Gastrocnemius medialis (tissue), 4 donors: ENCODE results near the gene LILRA1. TPM values are rescaled to one million over a fixed set of nuclear protein-coding genes. Genes with fewer than 3 reads are reported as not detected.
"Not testable (repeated sequence)": the region's sequence is repeated elsewhere in the genome, so short reads cannot be mapped to it uniquely, and the experiment has no call there.

ENCODE experiments used
- ATAC-seq, 2 donors: fragments of 150-250 bp; one replicate each; pipeline ENCODE4 v1.9.1; 2016
- DNase-seq, 2 donors: peaks; one replicate each; pipeline ENCODE4 v3.0.0-alpha.2; 2019
- H3K27ac ChIP-seq, 4 donors: fragments of 200-600 bp; sonication (generic); 1 replicate in 1 of 4; 2 replicates in 3 of 4; pipeline ENCODE4 v1.5.1; 2016 to 2018; ENCODE audit warnings: mild to moderate bottlenecking in 2 of 4, moderate library complexity in 1 of 4
- H3K27me3 ChIP-seq, 3 donors: fragments of 200-600 bp; sonication (generic) in 2 of 3; 1 replicate in 1 of 3; 2 replicates in 2 of 3; pipeline versions ENCODE4 v1.5.1 to v1.6.0; 2016 to 2019; ENCODE audit warnings: mild to moderate bottlenecking in 1 of 3, moderate library complexity in 1 of 3
- H3K36me3 ChIP-seq, 2 donors: fragments of 200-600 bp; sonication (generic) in 1 of 2; one replicate each; pipeline ENCODE4 v1.5.1; 2017 to 2018
- H3K4me1 ChIP-seq, 2 donors: fragments of 200-600 bp; sonication (generic) in 1 of 2; one replicate each; pipeline ENCODE4 v1.5.1; 2016 to 2017; ENCODE audit warnings: mild to moderate bottlenecking in 2 of 2
- H3K4me3 ChIP-seq, 4 donors: fragments of 200-600 bp; sonication (generic) in 3 of 4; 1 replicate in 1 of 4; 2 replicates in 3 of 4; pipeline ENCODE4 v1.5.1; 2016 to 2019; ENCODE audit warnings: mild to moderate bottlenecking in 2 of 4
- H3K9me3 ChIP-seq, 3 donors: fragments of 200-600 bp; sonication (generic) in 2 of 3; 1 replicate in 1 of 3; 2 replicates in 2 of 3; pipeline ENCODE4 v1.5.1; 2016 to 2019
- POLR2A ChIP-seq, 2 donors: fragments of 450-650 bp; IDR thresholded peaks; one replicate each; pipeline ENCODE4 v1.6.1; 2017; ENCODE audit warnings: antibody characterized with exemption in 2 of 2, mild to moderate bottlenecking in 2 of 2, moderate library complexity in 2 of 2
- in situ Hi-C, 4 donors: fragments of 200-750 bp; cut with MboI; loops; one replicate each; pipeline versions ENCODE4 v1.15.0 to v1.8.0; 2017; ENCODE audit warnings: low sequenced_read_pairs in 4 of 4
- intact Hi-C: fragments of 100-400 bp; cut with DNase I; formaldehyde crosslinking; loops from one replicate; pipeline ENCODE4 v1.15.1; 2023; ENCODE audit warnings: low total_unique reads
- total RNA-seq, 4 donors: library from RNA; depleted of rRNA; stranded (reverse); fragments of >200 nt; gene quantifications; one replicate each; pipeline versions ENCODE4 v1.1.0 to v1.2.3, GENCODE V29; 2016
- TF ChIP-seq, protein P1 (sequence below), 5 experiments: fragments of 450-650 bp in 3 of 5; fragments of 200-600 bp in 2 of 5; sonication (generic) in 2 of 5; IDR thresholded peaks in 4 of 5; conservative IDR thresholded peaks in 1 of 5; 1 replicate in 4 of 5; 2 replicates in 1 of 5; pipeline ENCODE4 v1.5.1; 2016 to 2019; ENCODE audit warnings: antibody characterized with exemption in 5 of 5, mild to moderate bottlenecking in 3 of 5, moderate library complexity in 3 of 5

Gene LILRA1
- total RNA-seq, 4 donors from 2014 or later = 0.40 to 0.62 TPM; not detected in 2

- Histone ChIP-seq H3K27ac (no peak overlapping the region), H3K9me3 (peaks cover 0 to 5% (median 0%) of the 10 kb centered on the region in 3 donors), H3K4me3 (no peak overlapping the region), H3K4me1 (no peaks in the 10 kb centered on the region), H3K36me3 (no peaks in the 10 kb centered on the region), H3K27me3 (no peaks in the 10 kb centered on the region)
- DNase-seq (no peak), ATAC-seq (no peak)
- in situ Hi-C loops = no loop called here
- intact Hi-C loops = no loop called here
- no peak for TF ChIP-seq POLR2A (IDR thresholded peaks at IDR 0.05)
- TF ChIP-seq, protein P1, sequence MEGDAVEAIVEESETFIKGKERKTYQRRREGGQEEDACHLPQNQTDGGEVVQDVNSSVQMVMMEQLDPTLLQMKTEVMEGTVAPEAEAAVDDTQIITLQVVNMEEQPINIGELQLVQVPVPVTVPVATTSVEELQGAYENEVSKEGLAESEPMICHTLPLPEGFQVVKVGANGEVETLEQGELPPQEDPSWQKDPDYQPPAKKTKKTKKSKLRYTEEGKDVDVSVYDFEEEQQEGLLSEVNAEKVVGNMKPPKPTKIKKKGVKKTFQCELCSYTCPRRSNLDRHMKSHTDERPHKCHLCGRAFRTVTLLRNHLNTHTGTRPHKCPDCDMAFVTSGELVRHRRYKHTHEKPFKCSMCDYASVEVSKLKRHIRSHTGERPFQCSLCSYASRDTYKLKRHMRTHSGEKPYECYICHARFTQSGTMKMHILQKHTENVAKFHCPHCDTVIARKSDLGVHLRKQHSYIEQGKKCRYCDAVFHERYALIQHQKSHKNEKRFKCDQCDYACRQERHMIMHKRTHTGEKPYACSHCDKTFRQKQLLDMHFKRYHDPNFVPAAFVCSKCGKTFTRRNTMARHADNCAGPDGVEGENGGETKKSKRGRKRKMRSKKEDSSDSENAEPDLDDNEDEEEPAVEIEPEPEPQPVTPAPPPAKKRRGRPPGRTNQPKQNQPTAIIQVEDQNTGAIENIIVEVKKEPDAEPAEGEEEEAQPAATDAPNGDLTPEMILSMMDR (IDR thresholded peaks at IDR 0.05 in 4 of 5, conservative IDR thresholded peaks at IDR 0.05 in 1 of 5) = no peak
Measured at GRCh38 chr19:54560881-54561385, 32.5 kb upstream of the LILRA1 start.

DNA sequence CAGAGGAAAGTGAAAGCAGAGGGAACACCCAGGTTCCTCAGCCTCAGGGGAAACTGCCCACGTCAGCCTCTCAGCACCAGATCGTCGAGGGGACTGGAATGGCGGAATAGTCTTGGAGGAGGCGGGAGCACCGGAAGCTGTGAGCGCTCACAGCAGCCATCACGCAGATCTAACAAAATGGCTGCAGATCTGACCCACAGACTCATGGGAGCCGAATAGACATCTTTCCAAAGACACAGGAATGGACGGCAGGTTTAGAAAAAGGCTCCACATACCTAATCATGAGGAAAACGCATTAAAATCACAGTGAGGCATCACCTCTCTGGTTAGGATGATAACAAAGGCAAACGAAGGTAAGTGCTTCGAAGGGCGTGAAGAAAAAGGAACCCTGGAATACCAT lies 31.6 kb upstream of the LILRA1 start:
- Histone ChIP-seq H3K27me3 (no peaks in the 10 kb centered on the region), H3K4me3 (no peak overlapping the region), H3K9me3 (peaks cover 0 to 5% (median 0%) of the 10 kb centered on the region in 3 donors), H3K36me3 (no peaks in the 10 kb centered on the region), H3K4me1 (no peaks in the 10 kb centered on the region), H3K27ac (no peak overlapping the region)
- in situ Hi-C loops = no loop called here
- TF ChIP-seq POLR2A (IDR thresholded peaks at IDR 0.05) = no peak
- TF ChIP-seq, protein P1 (IDR thresholded peaks at IDR 0.05 in 4 of 5, conservative IDR thresholded peaks at IDR 0.05 in 1 of 5) = no peak
- intact Hi-C loops = no loop called here
- DNase-seq (no peak), ATAC-seq (no peak)

DNA sequence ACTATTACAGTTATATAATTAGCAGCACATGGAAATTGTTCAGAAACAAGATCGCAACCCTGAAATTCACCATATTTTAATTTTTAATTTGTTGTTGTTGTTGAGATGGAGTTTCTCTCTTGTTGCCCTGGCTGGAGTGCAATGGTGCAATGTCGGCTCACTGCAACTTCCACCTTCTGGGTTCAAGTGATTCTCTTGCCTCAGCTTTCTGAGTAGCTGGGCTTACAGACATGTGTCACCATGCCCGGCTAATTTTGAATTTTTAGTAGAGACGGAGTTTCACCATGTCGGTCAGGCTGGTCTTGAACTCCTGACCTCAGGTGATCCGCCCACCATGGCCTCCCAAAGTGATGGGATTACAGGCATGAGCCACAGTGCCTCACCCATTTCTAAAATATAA lies 30.2 kb upstream of the LILRA1 start:
- H3K27me3 ChIP-seq, H3K9me3 ChIP-seq, H3K36me3 ChIP-seq, H3K27ac ChIP-seq, H3K4me1 ChIP-seq, intact Hi-C loops, in situ Hi-C loops, DNase-seq, H3K4me3 ChIP-seq, ATAC-seq: not testable (repeated sequence)

- no peaks in the 10 kb centered on the region for H3K9me3 ChIP-seq
- H3K4me3 ChIP-seq = no peak overlapping the region
- H3K27ac ChIP-seq = no peak overlapping the region
- in situ Hi-C loops (no loop called here), intact Hi-C loops (no loop called here)
- H3K27me3 ChIP-seq = no peaks in the 10 kb centered on the region
- TF ChIP-seq, protein P1 (IDR thresholded peaks at IDR 0.05 in 4 of 5, conservative IDR thresholded peaks at IDR 0.05 in 1 of 5) = no peak
- no peak for TF ChIP-seq POLR2A (IDR thresholded peaks at IDR 0.05)
- DNase-seq (no peak), ATAC-seq (no peak)
- H3K4me1 ChIP-seq = no peaks in the 10 kb centered on the region
- no peaks in the 10 kb centered on the region for H3K36me3 ChIP-seq
Measured at GRCh38 chr19:54570316-54570715, 23.1 kb upstream of the LILRA1 start.

GRCh38 chr19:54571715-54572615 lies 21.5 kb upstream of the LILRA1 start:
- in situ Hi-C loops = not testable (repeated sequence)

More at GRCh38 chr19:54571715-54572615, 21.5 kb upstream of the LILRA1 start:
- H3K9me3 ChIP-seq, H3K4me1 ChIP-seq, H3K36me3 ChIP-seq, H3K4me3 ChIP-seq, H3K27ac ChIP-seq, DNase-seq, H3K27me3 ChIP-seq, intact Hi-C loops, ATAC-seq: not testable (repeated sequence)
